NCI-H1092 treated with DMSO at 0.1 percent for 48 hours (cell line): Measurements from ENCODE around the gene SELENOH.

Source experiments
- DNase-seq: peaks from one replicate; lab custom pipeline; 2025; lab: John Stamatoyannopoulos, UW

The SELENOH gene

DNA sequence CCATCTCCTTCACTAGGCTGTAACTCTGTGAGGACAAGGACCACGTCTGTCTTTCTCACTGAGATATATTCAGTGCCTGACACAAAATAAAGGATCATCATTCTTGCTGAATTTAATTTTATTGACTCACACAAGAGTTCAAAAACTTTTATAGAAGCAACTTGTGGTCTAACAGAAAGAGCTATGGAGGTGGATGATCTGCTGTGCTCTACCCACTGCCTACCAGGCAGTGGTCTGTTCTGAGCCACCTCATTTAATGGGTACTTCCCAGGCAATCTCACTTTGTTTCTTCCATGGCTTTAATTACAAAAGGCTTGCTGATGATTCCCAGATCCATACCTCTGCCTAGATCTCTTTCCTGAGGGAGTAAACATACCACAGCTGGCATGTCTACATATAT, 5.6 kb downstream of the SELENOH start:
- no peak for DNase-seq

GRCh38 chr11:57751176-57751575, 9.9 kb downstream of the SELENOH start:
- no peak for DNase-seq

DNA sequence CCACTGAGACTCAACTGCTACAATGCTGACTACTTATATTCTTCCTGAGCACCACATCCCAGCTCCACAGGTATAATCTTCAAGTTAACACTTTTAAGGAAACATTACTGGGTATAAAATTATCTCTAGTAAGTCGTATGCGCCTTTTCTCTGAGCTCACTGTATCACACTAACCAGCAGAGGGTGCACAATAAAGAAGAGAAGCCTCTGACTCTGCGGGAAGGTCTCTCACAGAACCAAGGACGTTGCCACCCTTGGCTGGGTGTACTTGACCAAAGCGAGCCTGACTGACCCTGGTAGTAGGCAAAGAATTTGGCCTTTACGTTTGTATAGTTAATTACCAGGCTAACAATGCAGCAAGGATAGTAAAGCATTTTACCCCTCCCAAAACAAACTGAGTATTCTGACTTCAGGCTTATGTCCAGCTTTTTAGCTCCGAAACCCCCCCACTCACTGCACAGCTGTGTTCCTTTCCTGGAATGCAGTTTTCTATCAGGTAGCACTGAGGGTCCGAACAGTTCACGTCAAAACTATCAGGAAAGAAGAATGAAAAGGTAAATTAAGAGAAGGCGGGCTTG, 10.5 kb downstream of the SELENOH start, which contains the start of gene BTBD18:
Gene BTBD18 (minus strand): TSS at position 144 of the 578 bp plus-strand sequence. CDS start 631 bp downstream, outside the sequence.
- no peak for DNase-seq

DNA sequence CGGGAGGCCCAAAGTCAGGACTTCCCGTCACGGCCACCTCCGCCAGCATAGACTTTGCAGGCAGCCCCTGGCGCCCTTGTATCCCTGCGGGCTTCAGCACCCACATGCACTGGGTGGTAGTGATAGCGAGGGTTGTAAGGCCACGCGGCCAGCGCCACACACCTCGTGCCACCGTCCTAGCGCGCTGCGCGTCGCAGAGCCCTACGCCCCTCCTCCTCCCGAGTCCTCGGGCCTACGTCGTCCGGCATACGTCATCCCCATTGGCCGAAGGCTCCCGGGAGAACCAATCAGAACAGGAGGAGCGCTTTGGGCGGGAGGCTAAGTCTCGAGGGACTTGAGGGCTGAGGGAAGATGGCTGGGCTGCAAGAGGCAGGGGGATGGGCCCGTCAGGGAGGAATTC, 11.7 kb downstream of the SELENOH start:
- no peak for DNase-seq

- DNase-seq: no peak
Observed at GRCh38 chr11:57758174-57758573, 16.9 kb downstream of the SELENOH start.

DNA sequence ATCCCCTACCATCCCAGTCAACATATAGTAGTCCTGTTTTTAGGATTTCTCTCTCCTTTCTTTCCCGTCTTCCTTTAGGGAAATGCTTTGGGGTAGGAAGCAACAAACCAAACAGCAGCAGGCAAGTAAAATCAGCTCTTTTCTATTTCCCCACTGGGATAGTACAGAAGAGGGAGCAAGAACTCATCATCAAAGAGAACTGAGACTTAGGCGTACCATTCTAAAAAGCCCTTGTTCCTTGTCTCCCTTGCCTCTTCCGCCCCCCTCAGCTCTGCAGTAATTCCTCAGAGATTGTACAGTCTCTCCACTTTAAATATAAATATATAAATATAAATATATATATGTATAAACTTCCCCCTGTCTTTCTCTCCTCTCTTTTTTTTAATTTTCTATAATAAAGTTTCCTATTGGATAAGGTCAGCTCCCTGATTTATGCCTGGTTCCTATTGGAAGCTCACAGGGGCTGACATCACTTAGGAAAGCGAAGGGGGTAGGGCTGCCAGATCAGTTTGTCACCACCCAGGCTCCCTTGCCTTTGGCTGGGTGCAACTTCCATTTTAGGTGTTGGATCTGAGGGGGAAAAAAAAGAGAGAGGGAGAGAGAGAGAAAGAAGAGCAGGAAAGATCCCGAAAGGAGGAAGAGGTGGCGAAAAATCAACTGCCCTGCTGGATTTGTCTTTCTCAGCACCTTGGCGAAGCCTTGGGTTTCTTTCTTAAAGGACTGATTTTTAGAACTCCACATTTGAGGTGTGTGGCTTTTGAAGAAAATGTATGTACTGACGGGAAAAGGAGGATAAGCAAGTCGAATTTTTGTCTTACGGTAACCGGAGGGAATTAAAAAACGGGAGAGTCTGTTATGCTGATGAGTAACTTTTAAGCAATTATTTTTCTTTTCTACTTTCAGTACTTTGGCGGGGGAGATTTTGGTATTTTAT, 20.3 kb downstream of the SELENOH start, which contains the start of gene CTNND1:
Gene CTNND1 (plus strand): TSS at position 502 of the 934 bp plus-strand sequence. CDS start 29,677 bp downstream, outside the sequence.
- DNase-seq: peak; percentile 89

- DNase-seq: no peak
Observed at GRCh38 chr11:57762235-57762861, 21.1 kb downstream of the SELENOH start.

- DNase-seq: no peak
Observed at GRCh38 chr11:57763568-57763967, 22.3 kb downstream of the SELENOH start.

- no peak for DNase-seq
Observed at GRCh38 chr11:57764021-57764420, 22.7 kb downstream of the SELENOH start.

GRCh38 chr11:57764566-57764965, 23.3 kb downstream of the SELENOH start:
- no peak for DNase-seq

- DNase-seq: no peak
Observed at GRCh38 chr11:57764972-57765371, 23.7 kb downstream of the SELENOH start.

DNA sequence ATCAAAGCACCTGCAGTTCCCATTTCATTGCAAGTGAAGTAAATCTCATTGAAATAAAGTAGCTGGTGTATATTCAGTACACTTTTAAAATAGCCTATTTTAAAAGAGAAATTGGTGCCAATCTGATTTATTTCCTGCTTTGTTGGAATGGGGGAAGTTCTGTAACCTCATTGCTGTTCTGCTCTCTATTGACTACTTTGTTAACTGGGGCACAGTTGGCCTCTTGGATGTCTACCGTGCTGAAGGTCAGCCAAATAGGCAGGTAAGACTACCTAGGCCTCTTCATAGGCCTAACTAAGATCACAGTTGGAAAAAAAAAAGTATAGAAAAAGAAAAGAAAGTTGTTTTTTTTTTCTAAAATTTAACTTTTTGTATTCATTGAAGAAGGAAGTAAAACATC, 29.5 kb downstream of the SELENOH start:
- DNase-seq: no peak

GRCh38 chr11:57771365-57771764, 30.1 kb downstream of the SELENOH start:
- no peak for DNase-seq

DNA sequence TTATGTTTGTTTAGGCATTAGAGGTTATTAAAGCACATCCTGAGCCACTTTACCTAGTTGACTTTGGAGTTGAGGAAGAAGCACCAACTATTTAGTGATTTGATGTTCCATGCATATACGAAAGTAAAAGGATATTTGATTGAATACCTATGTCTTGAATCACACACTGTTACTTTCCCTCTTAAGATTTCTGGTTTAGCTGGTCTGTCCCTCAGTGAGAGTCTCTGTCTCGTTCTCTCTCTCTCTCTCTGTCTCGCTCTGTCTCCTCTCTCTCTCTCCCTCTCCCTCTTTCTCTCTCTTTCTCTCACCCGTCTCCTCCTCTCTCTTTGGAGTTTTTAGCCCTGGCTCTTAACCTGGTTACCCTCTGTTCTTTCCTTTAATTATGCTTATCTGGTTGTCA, 31.3 kb downstream of the SELENOH start:
- no peak for DNase-seq

DNA sequence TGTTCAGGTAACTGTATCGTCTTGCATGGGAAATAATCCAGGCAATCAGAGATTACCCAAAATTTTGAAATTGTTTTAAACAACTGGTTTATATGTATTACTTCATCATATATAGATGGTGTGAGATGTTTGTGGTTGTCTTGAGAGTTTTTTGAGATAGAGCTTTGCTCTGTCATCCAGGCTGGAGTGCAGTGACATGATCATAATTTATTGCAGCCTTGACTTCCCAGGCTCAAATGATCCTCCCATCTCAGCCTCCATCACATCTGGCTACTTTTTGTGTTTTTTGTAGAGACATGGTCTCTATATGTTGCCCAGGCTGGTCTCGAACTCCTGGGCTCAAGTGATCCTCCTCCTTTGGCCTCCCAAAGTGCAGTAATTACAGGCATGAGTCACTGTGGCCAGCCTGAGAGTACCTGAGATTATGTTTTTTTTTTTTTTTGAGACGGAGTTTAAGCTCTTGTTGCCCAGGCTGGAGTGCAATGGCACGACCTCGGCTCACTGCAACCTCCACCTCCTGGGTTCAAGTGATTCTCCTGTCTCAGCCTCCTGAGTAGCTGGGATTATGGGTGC, 31.8 kb downstream of the SELENOH start:
- no peak for DNase-seq

GRCh38 chr11:57775491-57775890, 34.2 kb downstream of the SELENOH start:
- DNase-seq: no peak

- DNase-seq: no peak
Observed at GRCh38 chr11:57776031-57776521, 34.8 kb downstream of the SELENOH start.

DNA sequence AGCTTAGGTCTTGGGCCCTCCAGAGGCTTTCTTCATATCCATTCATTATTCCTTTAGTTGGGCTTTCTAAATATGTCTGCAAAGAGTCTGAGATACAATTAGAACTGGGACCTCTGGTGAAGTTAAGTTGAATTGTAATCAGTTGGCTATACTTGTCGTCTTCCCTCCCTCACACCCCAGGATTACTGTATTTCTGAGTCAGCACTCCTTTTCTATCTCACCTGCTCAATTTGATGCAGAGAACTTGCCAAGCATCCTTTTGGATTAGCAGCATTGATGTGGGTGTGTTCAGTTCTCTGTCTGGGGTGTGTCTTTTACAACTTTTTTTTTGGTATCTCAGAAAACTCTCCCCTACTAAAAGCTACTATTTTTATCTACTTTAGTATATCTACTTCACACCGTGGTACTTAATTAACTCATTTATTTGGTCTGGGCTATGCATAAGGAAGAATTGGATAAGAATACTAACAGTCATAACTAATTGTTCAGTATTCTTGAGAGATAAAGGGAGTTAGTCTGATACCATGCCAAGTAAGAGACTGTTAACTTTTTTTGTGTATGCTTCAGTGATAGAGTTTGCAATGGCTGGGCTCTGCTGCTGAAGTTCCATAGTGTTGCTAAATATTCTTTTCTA, 35.4 kb downstream of the SELENOH start:
- no peak for DNase-seq

DNA sequence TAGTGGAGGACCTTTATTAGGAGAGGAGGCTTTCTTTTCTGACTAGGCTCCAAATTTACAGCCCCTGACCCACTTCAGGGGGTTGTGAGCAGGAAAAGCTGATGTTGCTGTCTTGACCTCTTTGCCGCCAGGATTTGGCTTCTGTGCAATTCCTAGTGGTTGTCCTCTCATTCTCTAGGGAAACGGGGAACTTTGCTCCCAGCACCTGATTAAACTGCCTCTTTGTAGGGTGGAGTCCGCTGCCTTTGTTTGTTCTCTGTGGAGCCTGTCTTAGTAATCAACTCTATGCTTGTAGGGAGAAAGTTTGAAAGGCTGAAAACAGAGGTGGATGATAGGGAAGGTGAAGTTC, 36.7 kb downstream of the SELENOH start:
- DNase-seq: no peak

DNA sequence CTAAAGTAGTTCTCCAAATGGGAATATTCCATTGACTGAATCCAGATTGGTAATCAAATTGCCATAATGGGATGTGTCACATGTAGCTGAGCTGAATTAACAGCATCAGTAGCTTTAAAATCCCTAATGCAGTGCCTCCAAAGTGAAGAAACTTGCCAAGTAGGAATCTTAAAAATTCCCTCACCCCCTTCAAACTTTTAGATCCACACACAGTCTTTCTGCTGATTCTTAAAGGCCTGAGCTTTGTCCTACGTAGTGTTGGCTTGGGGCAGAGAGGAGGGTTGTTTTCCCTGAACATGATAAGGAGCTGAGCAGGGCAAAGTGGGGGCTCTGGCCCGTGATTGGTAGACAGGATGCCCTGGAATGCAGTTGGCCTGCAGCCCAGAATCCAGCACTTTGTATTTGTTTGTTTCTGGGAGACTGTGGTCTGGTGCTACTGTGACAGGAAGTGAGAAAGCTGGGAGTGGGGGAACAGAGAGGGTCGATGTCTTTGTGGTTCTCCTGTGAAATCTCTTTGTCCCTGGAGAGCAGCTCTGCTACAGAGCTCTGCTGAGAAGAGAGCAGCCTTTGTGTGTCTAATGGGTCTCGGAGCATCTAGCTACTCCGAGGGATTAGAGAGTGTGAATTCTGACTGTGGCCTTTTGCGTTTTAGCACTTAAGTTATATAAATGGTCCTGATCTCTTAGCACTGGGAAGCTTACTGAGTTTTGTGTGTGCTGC, 37.2 kb downstream of the SELENOH start:
- DNase-seq: peak; percentile 12

GRCh38 chr11:57779276-57779675, 38.0 kb downstream of the SELENOH start:
- no peak for DNase-seq
